Psoas muscle (tissue), 8 donors: ENCODE data around the gene ARL8A. TPM values are rescaled to one million over a fixed set of nuclear protein-coding genes. Genes with fewer than 3 reads are reported as not detected.
A peak's percentile ranks its signal among the peaks of the same experiment; 100 is the strongest.

ENCODE experiments used
- ATAC-seq, 4 donors: fragments of 200-7000 bp; cut with Tn5 transposase; one replicate each; pipeline ENCODE4 v1.9.1; 2020; ENCODE audit warnings: moderate library complexity in 3 of 4, mild to moderate bottlenecking in 2 of 4
- DNase-seq, 2 donors: peaks; one replicate each; pipeline ENCODE4 v3.0.0-alpha.2; 2020
- H3K27ac ChIP-seq: fragments of 200-600 bp; one replicate; pipeline ENCODE4 v1.8.0; 2022
- H3K27me3 ChIP-seq, 3 donors: fragments of 200-600 bp in 1 of 3; one replicate each; pipeline versions ENCODE4 v1.6.1 to v1.8.0; 2013 to 2022; ENCODE audit warnings: low read length in 2 of 3, mild to moderate bottlenecking in 2 of 3, moderate library complexity in 1 of 3; ENCODE audit not compliant: insufficient read depth in 3 of 3
- H3K36me3 ChIP-seq, 2 donors: fragments of 200-600 bp in 1 of 2; one replicate each; pipeline versions ENCODE4 v1.6.1 to v1.8.0; 2013 to 2022; ENCODE audit warnings: low read depth in 1 of 2, mild to moderate bottlenecking in 1 of 2, moderate library complexity in 1 of 2; ENCODE audit not compliant: insufficient read depth in 1 of 2
- H3K4me1 ChIP-seq: fragments of 200-600 bp; one replicate; pipeline ENCODE4 v1.8.0; 2022
- H3K4me3 ChIP-seq: fragments of 200-600 bp; one replicate; pipeline ENCODE4 v1.8.0; 2022; ENCODE audit warnings: mild to moderate bottlenecking
- H3K9me3 ChIP-seq: fragments of 200-600 bp; one replicate; pipeline ENCODE4 v1.8.0; 2022
- WGBS, 3 donors: extraction: QIAGEN DNeasy Blood & Tissue Kit; methylation state at CpG; one replicate each; pipeline versions ENCODE4 v1.1.6 to v1.1.7; 2013; 5-methylcytosine and 5-hydroxymethylcytosine counted together
- intact Hi-C, 2 donors: fragments of 100-400 bp; cut with DNase I; formaldehyde crosslinking; loops; one replicate each; pipeline versions ENCODE4 v1.11.0 to v1.14.2; 2022
- polyA plus RNA-seq, 3 donors: library from polyadenylated mRNA; stranded (reverse); fragments of 200-250 nt; gene quantifications; one replicate each; pipeline ENCODE4 v1.2.3, GENCODE V29; 2013
- total RNA-seq, 4 donors: library from RNA; stranded (reverse); fragmentation: NEBNext Ultra II Directional in 2 of 4; extraction: Animal tissue kit (Norgen Biotek cat#: 25700) in 2 of 4; gene quantifications; one replicate each; pipeline versions ENCODE4 v1.2.1 to v1.2.4, GENCODE V29; 2021 to 2023
- TF ChIP-seq, protein P1 (sequence below): fragments of 200-600 bp; IDR thresholded peaks from one replicate; pipeline ENCODE4 v1.8.0; 2022; ENCODE audit warnings: antibody characterized with exemption
- donor health status: healthy with polysubstance abuse.
- donor health status: DM: no; HTN: no; CAD: no; lungs with moderate emphysema.
- donor health status: Bipolar disorder and iron deficiency.
- donor health status: healthy.
- donor health status: DM: yes; HTN: yes; CAD: no.
- donor health status: DM: no; HTN: no; CAD: no.
- donor health status: DM: no; HTN: no; CAD: no.
- donor health status: DM: yes; HTN: yes; CAD: no.

ARL8A gene
- total and polyA plus RNA-seq, 7 donors = 26.6 to 70.6 (median 53.1) TPM

GRCh38 chr1:202085682-202086373 lies 58.7 kb downstream of the ARL8A start:
- ATAC-seq (peak in 1 of 4 donors; percentile 38), DNase-seq (no peak)
- TF ChIP-seq, protein P1, sequence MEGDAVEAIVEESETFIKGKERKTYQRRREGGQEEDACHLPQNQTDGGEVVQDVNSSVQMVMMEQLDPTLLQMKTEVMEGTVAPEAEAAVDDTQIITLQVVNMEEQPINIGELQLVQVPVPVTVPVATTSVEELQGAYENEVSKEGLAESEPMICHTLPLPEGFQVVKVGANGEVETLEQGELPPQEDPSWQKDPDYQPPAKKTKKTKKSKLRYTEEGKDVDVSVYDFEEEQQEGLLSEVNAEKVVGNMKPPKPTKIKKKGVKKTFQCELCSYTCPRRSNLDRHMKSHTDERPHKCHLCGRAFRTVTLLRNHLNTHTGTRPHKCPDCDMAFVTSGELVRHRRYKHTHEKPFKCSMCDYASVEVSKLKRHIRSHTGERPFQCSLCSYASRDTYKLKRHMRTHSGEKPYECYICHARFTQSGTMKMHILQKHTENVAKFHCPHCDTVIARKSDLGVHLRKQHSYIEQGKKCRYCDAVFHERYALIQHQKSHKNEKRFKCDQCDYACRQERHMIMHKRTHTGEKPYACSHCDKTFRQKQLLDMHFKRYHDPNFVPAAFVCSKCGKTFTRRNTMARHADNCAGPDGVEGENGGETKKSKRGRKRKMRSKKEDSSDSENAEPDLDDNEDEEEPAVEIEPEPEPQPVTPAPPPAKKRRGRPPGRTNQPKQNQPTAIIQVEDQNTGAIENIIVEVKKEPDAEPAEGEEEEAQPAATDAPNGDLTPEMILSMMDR = no peak
- Histone ChIP-seq H3K27me3 (no peaks in the 10 kb centered on the region), H3K9me3 (no peaks in the 10 kb centered on the region), H3K4me3 (no peak overlapping the region), H3K27ac (no peak overlapping the region), H3K36me3 (no peaks in the 10 kb centered on the region), H3K4me1 (no peaks in the 10 kb centered on the region)
- 50 to 59% (median 58%) methylated on average over 7 of the region's 7 CpGs for WGBS, 3 donors
- intact Hi-C loops = no loop called here

- no peaks in the 10 kb centered on the region for H3K27me3 ChIP-seq
- intact Hi-C loops = no loop called here
- ATAC-seq = no peak
- H3K4me1 ChIP-seq = no peaks in the 10 kb centered on the region
- no peak overlapping the region for H3K27ac ChIP-seq
- TF ChIP-seq, protein P1 = no peak
- H3K9me3 ChIP-seq = no peaks in the 10 kb centered on the region
- 53 to 58% (median 57%) methylated on average over 16 of the region's 16 CpGs for WGBS, 3 donors
- no peak for DNase-seq
- H3K36me3 ChIP-seq = no peaks in the 10 kb centered on the region
- no peak overlapping the region for H3K4me3 ChIP-seq
These were observed 59.5 kb downstream of the ARL8A start for GRCh38 chr1:202084791-202085681.

Other genes with a start within 250 kb of the ARL8A start
- gene LMOD1, start 198.2 kb downstream of the ARL8A start, total RNA-seq = 10 to 100 TPM; 12.8 to 45.4 (median 24.6) TPM
- gene LMOD1, start 198.2 kb downstream of the ARL8A start, polyA plus RNA-seq = 10 to 100 TPM in 2 of 3 donors, 1 to 10 TPM in 1; 4.9 to 15.5 (median 11.4) TPM
- gene TIMM17A, start 189.2 kb downstream of the ARL8A start, total RNA-seq = 100 to 1,000 TPM in 1 of 4 donors, 10 to 100 TPM in 3; 45.4 to 132 (median 68.4) TPM
- gene TIMM17A, start 189.2 kb downstream of the ARL8A start, polyA plus RNA-seq = 100 to 1,000 TPM in 2 of 3 donors, 10 to 100 TPM in 1; 79.6 to 176 (median 163) TPM
- gene RNPEP, start 162.1 kb downstream of the ARL8A start, total RNA-seq = 10 to 100 TPM; 12.8 to 18.7 (median 14.6) TPM
- gene RNPEP, start 162.1 kb downstream of the ARL8A start, polyA plus RNA-seq = 10 to 100 TPM in 1 of 3 donors, 1 to 10 TPM in 2; 6.2 to 16.9 (median 9.7) TPM
- 1 to 10 TPM in 1 of 4 donors, under 1 TPM in 3; 0.22 to 1.4 (median 0.50) TPM for gene ELF3, start 134.2 kb downstream of the ARL8A start, total RNA-seq
- under 1 TPM; 0.21 to 0.42 (median 0.25) TPM for gene ELF3, start 134.2 kb downstream of the ARL8A start, polyA plus RNA-seq
- not detected for gene GPR37L1, start 21.8 kb downstream of the ARL8A start, total RNA-seq
- under 1 TPM; 0.01 TPM for gene GPR37L1, start 21.8 kb downstream of the ARL8A start, polyA plus RNA-seq
- gene PTPN7, start 15.9 kb upstream of the ARL8A start, total RNA-seq = 1 to 10 TPM in 1 of 4 donors, under 1 TPM in 3; 0.32 to 1.0 (median 0.45) TPM
- under 1 TPM; 0.10 to 0.17 (median 0.13) TPM for gene PTPN7, start 15.9 kb upstream of the ARL8A start, polyA plus RNA-seq
- under 1 TPM in 1 of 4 donors, not detected in 3; 0.19 TPM for gene LGR6, start 49.1 kb upstream of the ARL8A start, total RNA-seq
- gene LGR6, start 49.1 kb upstream of the ARL8A start, polyA plus RNA-seq = under 1 TPM; 0.12 to 0.20 (median 0.13) TPM
- gene UBE2T, start 197.2 kb upstream of the ARL8A start, total RNA-seq = 10 to 100 TPM in 2 of 4 donors, 1 to 10 TPM in 2; 4.9 to 11.5 (median 7.6) TPM
- 10 to 100 TPM; 10.7 to 38.5 (median 19.6) TPM for gene UBE2T, start 197.2 kb upstream of the ARL8A start, polyA plus RNA-seq
- gene PPP1R12B, start 204.0 kb upstream of the ARL8A start, total RNA-seq = 100 to 1,000 TPM in 3 of 4 donors, 10 to 100 TPM in 1; 86.1 to 189 (median 158) TPM
- 10 to 100 TPM in 2 of 3 donors, 1 to 10 TPM in 1; 8.3 to 73.3 (median 18.7) TPM for gene PPP1R12B, start 204.0 kb upstream of the ARL8A start, polyA plus RNA-seq